ENCODE results near the gene CENPP.

GRCh38 chr9:92402360-92402759 lies 76.6 kb downstream of the CENPP start:
- TF ChIP-seq EZH2 (IDR thresholded peaks at IDR 0.05; ENCODE audit: borderline replicate concordance, low read length) (no peak), CTCF (IDR thresholded peaks at IDR 0.05; ENCODE audit: low read length) (no peak)

Measured in OCI-LY1 (cell line).